K562 (cell line): ENCODE measurements around the gene NT5DC1. TPM values are rescaled to one million over a fixed set of nuclear protein-coding genes. Genes with fewer than 3 reads are reported as not detected.

ENCODE experiments used
- ATAC-seq: fragments of 200-7000 bp; cut with Tn5 transposase; 3 replicates; pipeline ENCODE4 v1.9.1; 2020; ENCODE audit warnings: moderate library complexity
- BruUV-seq: library from RNA; stranded (reverse); fragments of 400-500 nt; replicated peaks from 2 replicates; lab custom pipeline; 2021; lab: Mats Ljungman, UMichigan
- CTCF ChIA-PET: fragments of 300-600 bp; formaldehyde crosslinking; extraction: SDS; loops from one replicate; lab custom pipeline; 2021; ENCODE audit warnings: low intra/inter-chr PET ratio; lab: Yijun Ruan, JAX
- POLR2A ChIA-PET: fragments of 300-600, 350-650 bp; sonication (Branson Sonifier 250); formaldehyde crosslinking; extraction: SDS; loops from one replicate; lab custom pipeline; 2021; ENCODE audit warnings: antibody characterized with exemption, inconsistent platforms; lab: Yijun Ruan, JAX
- DNase-seq, 4 experiments: peaks; one replicate each; pipeline versions ENCODE4 v3.0.0 to v3.0.0-alpha.2; 2011 to 2018; ENCODE audit warnings: low spot score in 3 of 4, mixed read lengths in 3 of 4; ENCODE audit errors: extremely low read depth in 1 of 4
- FAIRE-seq: peaks from 2 replicates; lab custom pipeline; 2011; peaks lifted over from hg19 to GRCh38; lab: Jason Lieb, UNC
- H2AFZ ChIP-seq: 2 replicates; pipeline ENCODE4 v1.6.0; 2011; ENCODE audit warnings: low read depth, low read length, control low read depth, inconsistent platforms
- H3K27ac ChIP-seq: fragments of 200-600 bp; 3 replicates; pipeline ENCODE4 v1.8.0; 2011; ENCODE audit warnings: low read depth, mild to moderate bottlenecking, control low read depth, inconsistent platforms, low read length, moderate library complexity, mixed read lengths; ENCODE audit errors: extremely low read depth
- H3K27me3 ChIP-seq, 2 experiments: fragments of 300-600 bp in 1 of 2; 2 replicates in 1 of 2; 3 replicates in 1 of 2; pipeline versions ENCODE4 v1.6.0 to v1.8.0; 2011; ENCODE audit warnings: inconsistent platforms in 2 of 2, low read length in 2 of 2, mild to moderate bottlenecking in 1 of 2, mixed read lengths in 1 of 2, moderate library complexity in 1 of 2; ENCODE audit not compliant: control insufficient read depth in 2 of 2, insufficient read depth in 2 of 2
- H3K36me3 ChIP-seq: fragments of 300-600 bp; 3 replicates; pipeline ENCODE4 v1.8.0; 2011; ENCODE audit warnings: mild to moderate bottlenecking, low read length, inconsistent platforms; ENCODE audit not compliant: control insufficient read depth, insufficient read depth
- H3K4me1 ChIP-seq, 2 experiments: fragments of 200-600 bp in 1 of 2; replicated peaks in 1 of 2; 2 replicates in 1 of 2; 3 replicates in 1 of 2; pipeline versions ENCODE4 v1.5.1 to v1.8.0; 2011; ENCODE audit warnings: inconsistent platforms in 2 of 2, low read length in 2 of 2, mild to moderate bottlenecking in 1 of 2, mixed read lengths in 1 of 2, moderate library complexity in 1 of 2; ENCODE audit not compliant: control insufficient read depth in 2 of 2, insufficient read depth in 2 of 2
- H3K4me2 ChIP-seq: 2 replicates; pipeline ENCODE4 v1.6.1; 2011; ENCODE audit warnings: low read length, control low read depth, inconsistent platforms, mixed read lengths; ENCODE audit not compliant: insufficient read depth
- H3K4me3 ChIP-seq: fragments of 200-600 bp; sonication (generic), shearing (Covaris generic); 2 replicates; pipeline ENCODE4 v1.5.1; 2016; ENCODE audit warnings: control low read depth, inconsistent platforms
- H3K79me2 ChIP-seq: fragments of 200-600 bp; 3 replicates; pipeline ENCODE4 v1.8.0; 2011; ENCODE audit warnings: low read length, inconsistent platforms; ENCODE audit not compliant: control insufficient read depth, insufficient read depth
- H3K9ac ChIP-seq, 2 experiments: 2 replicates each; pipeline versions ENCODE4 v1.6.0 to v1.6.1; 2011; ENCODE audit warnings: low read depth in 2 of 2, low read length in 2 of 2, control low read depth in 1 of 2, inconsistent platforms in 1 of 2, mild to moderate bottlenecking in 1 of 2, mixed read lengths in 1 of 2; ENCODE audit not compliant: insufficient read depth in 1 of 2
- H3K9me1 ChIP-seq: one replicate; pipeline ENCODE4 v1.6.0; 2011; ENCODE audit warnings: inconsistent platforms, mild to moderate bottlenecking, low read length, moderate library complexity; ENCODE audit not compliant: control insufficient read depth, insufficient read depth
- H3K9me3 ChIP-seq: replicated peaks from 2 replicates; pipeline ENCODE4 v1.5.1; 2011; ENCODE audit warnings: low read depth, low read length, inconsistent platforms; ENCODE audit not compliant: control insufficient read depth, insufficient read depth
- H4K20me1 ChIP-seq: replicated peaks from 2 replicates; pipeline ENCODE4 v1.6.1; 2011; ENCODE audit warnings: low read length, inconsistent platforms, mixed read lengths; ENCODE audit not compliant: control insufficient read depth, insufficient read depth
- DNMT1 ChIP-seq: fragments of 450-650 bp; IDR thresholded peaks from 2 replicates; pipeline ENCODE4 v1.6.1; 2016; ENCODE audit warnings: antibody characterized with exemption, mild to moderate bottlenecking
- WGBS: fragments of 100-300 bp; shearing (Covaris generic); methylation state at CpG from one replicate; pipeline ENCODE4 v1.1.6; 2016; ENCODE audit warnings: low coverage, mixed read lengths; ENCODE audit not compliant: insufficient coverage; ENCODE audit errors: missing lambda C conversion rate; 5-methylcytosine and 5-hydroxymethylcytosine counted together
- in situ Hi-C: fragments of 300-500 bp; cut with MboI; formaldehyde crosslinking; loops from 4 replicates; pipeline ENCODE4 v1.15.0; 2018; ENCODE audit warnings: inconsistent platforms, mixed read lengths
- intact Hi-C: fragments of 100-400 bp; cut with micrococcal nuclease; formaldehyde crosslinking; loops from 2 replicates; pipeline ENCODE4 v1.14.2; 2022
- polyA plus RNA-seq, 8 experiments: library from polyadenylated mRNA; depleted of rRNA in 4 of 8; stranded (reverse) in 5 of 8; unstranded in 3 of 8; fragments of >200 nt; fragmentation: Nextera tagmentation in 2 of 8; fragmentation: Illumina TruSeq in 1 of 8; extraction: Ambion mirVana in 2 of 8; extraction: Trizol in 1 of 8; gene quantifications; 2 replicates each; pipeline versions ENCODE4 v1.2.1 to v1.2.3, GENCODE V29; 2011 to 2014; ENCODE audit warnings: inconsistent platforms in 1 of 8, missing spikeins in 1 of 8
- total RNA-seq, 7 experiments: library from RNA; depleted of rRNA in 6 of 7; stranded (reverse); fragments of >200 nt in 6 of 7; fragmentation: Illumina TruSeq in 2 of 7; extraction: Trizol in 2 of 7; gene quantifications; 2 replicates each; pipeline versions ENCODE4 v1.2.1 to v1.2.3, GENCODE V29; 2011 to 2021; ENCODE audit warnings: low replicate concordance in 1 of 7
- TF ChIP-seq, protein P1 (sequence below): fragments of 250-450 bp; sonication (Bioruptor Pico); IDR thresholded peaks from 2 replicates; pipeline ENCODE4 v1.8.0; 2022; ENCODE audit warnings: inconsistent platforms
- TF ChIP-seq, protein P2 (sequence below): IDR thresholded peaks from 3 replicates; pipeline ENCODE4 v1.6.1; 2011; ENCODE audit warnings: borderline replicate concordance, mild to moderate bottlenecking; ENCODE audit not compliant: insufficient read length, insufficient read depth

The NT5DC1 gene
- total and polyA plus RNA-seq, 9 of the 15 experiments (the other 6 are each of a cell fraction or from before 2014, with no cell fraction given): 4.9 to 28.5 (median 16.3) TPM

DNA sequence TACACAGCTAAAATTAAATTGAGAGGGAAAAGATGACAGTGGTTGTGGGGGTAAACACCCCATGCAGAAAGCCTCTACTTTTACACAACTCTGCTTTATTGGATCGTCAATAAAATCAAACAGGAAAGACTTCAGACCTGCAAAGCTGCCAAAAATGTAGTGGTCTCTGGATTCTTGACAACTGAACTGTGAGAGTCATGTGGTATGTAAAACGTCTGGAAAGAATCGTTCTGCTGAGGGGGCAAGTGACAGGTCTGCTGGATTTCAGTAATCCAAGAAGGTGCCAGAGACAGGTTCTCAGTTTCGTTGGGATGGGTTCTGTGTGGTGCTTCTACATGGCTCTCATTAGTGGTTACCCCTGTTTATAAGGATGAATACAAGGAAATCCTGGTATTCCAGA, 89.9 kb downstream of the NT5DC1 start:
- Histone ChIP-seq H4K20me1 (no peaks in the 10 kb centered on the region), H2AFZ (no peak overlapping the region), H3K79me2 (no peaks in the 10 kb centered on the region), H3K9me1 (no peaks in the 10 kb centered on the region), H3K4me3 (no peak overlapping the region), H3K9me3 (no peaks in the 10 kb centered on the region), H3K4me1 (no peaks in the 10 kb centered on the region), H3K4me2 (no peak overlapping the region), H3K27me3 (no peaks in the 10 kb centered on the region), H3K36me3 (no peaks in the 10 kb centered on the region), H3K9ac (no peak overlapping the region), H3K27ac (no peak overlapping the region)
- FAIRE-seq: no peak
- no peak for ATAC-seq
- CTCF ChIA-PET: no interaction called here
- POLR2A ChIA-PET: interaction anchor here (0.6 kb wide), 1 partner anchor 11 kb away, joined by 3 read pairs; no protein-coding TSS in a partner anchor
- no peak for TF ChIP-seq DNMT1
- no peak for DNase-seq
- WGBS: 19% methylated on average over 4 of the region's 4 CpGs
- no TSS peak for BruUV-seq
- in situ Hi-C loops: no loop called here
- intact Hi-C loops: no loop called here

DNA sequence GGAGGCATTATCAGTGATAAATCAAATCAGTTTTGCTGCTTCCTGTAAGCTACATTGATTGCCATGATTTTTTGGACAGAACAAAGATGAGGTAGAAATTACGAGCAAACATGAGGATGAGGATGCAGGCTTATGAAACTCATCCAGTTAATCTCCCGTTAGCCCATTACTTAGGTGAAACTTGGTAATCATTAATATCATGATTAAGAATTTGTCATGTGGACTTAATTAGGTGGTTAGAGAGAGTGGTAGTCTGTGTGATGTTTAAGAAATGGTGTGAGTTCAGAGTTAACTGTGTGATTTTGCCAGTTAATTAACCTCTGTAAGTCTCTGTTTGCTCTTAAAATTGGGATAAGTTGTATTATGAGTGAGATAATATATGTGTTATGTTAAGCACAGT, 91.2 kb downstream of the NT5DC1 start:
- Histone ChIP-seq H3K9me3 (no peaks in the 10 kb centered on the region), H2AFZ (no peak overlapping the region), H3K9me1 (no peaks in the 10 kb centered on the region), H3K9ac (no peak overlapping the region), H3K79me2 (no peaks in the 10 kb centered on the region), H3K27me3 (no peaks in the 10 kb centered on the region), H3K4me2 (no peak overlapping the region), H4K20me1 (no peaks in the 10 kb centered on the region), H3K4me1 (no peaks in the 10 kb centered on the region), H3K4me3 (no peak overlapping the region), H3K27ac (no peak overlapping the region), H3K36me3 (no peaks in the 10 kb centered on the region)
- intact Hi-C loops: no loop called here
- FAIRE-seq (no peak), DNase-seq (no peak), ATAC-seq (no peak)
- in situ Hi-C loops: no loop called here
- no TSS peak for BruUV-seq
- 71% methylated on average over 2 of the region's 2 CpGs for WGBS
- TF ChIP-seq, protein P1, sequence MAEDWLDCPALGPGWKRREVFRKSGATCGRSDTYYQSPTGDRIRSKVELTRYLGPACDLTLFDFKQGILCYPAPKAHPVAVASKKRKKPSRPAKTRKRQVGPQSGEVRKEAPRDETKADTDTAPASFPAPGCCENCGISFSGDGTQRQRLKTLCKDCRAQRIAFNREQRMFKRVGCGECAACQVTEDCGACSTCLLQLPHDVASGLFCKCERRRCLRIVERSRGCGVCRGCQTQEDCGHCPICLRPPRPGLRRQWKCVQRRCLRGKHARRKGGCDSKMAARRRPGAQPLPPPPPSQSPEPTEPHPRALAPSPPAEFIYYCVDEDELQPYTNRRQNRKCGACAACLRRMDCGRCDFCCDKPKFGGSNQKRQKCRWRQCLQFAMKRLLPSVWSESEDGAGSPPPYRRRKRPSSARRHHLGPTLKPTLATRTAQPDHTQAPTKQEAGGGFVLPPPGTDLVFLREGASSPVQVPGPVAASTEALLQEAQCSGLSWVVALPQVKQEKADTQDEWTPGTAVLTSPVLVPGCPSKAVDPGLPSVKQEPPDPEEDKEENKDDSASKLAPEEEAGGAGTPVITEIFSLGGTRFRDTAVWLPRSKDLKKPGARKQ: no peak
- TF ChIP-seq, protein P2, sequence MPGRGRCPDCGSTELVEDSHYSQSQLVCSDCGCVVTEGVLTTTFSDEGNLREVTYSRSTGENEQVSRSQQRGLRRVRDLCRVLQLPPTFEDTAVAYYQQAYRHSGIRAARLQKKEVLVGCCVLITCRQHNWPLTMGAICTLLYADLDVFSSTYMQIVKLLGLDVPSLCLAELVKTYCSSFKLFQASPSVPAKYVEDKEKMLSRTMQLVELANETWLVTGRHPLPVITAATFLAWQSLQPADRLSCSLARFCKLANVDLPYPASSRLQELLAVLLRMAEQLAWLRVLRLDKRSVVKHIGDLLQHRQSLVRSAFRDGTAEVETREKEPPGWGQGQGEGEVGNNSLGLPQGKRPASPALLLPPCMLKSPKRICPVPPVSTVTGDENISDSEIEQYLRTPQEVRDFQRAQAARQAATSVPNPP: no peak
- ChIA-PET CTCF (no interaction called here), POLR2A (no interaction called here)
